ENCODE data around the gene CDC37. TPM values are rescaled to one million over a fixed set of nuclear protein-coding genes. Genes with fewer than 3 reads are reported as not detected.

CDC37 gene
- polyA plus RNA-seq (2013, experiment 1 of 2; ENCODE audit: insufficient read length): 194 TPM
- polyA plus RNA-seq (2013, experiment 2 of 2; ENCODE audit: insufficient read length): 198 TPM

DNA sequence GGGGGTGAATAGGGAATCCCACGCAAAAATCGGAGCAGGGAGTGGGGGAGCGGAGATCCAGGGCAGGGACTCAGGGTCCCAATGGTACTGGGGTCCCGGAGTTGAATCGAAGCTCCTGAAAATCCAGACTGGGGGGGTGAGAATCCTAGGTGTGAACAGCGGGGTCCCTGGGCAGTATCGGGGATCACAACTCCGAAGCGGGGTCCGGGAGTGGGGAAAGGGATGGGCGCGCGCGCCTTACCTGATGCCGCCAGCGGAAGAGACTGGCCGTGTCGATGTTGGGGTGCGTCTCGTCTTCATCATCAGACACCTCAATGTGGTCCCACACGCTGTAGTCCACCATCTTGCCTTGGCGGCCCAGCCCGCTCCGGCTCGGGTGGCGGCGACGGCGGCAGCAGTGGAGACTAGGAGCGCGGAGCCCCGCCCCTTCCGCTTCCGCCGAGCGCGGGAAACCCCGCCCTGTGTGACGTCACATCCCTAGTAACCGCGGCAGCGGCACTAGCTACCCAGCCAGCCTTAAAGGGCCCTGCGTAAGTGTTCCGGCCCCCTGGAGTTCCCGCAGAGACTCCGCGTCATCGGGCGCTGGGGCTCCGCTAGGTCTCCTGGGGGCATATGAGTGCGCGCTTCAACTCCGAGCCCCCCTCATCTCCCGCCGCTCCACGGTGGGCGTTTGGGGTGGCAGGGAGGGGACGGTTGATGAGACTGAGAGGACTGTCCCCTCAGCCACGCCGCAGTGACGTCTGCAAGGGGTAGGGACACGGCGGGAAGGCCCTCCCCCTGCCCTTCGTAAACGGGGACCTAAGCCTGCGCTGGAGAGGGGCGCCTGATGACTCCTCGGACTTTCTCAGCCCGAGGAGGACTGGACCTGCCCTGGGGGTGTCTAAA is at the start of gene CDC37:
CDC37 (minus strand) TSS at position 406 of the 885 bp plus-strand sequence; CDS start at position 343, 63 bp downstream.
- DNase-seq: peak; percentile 95

- no peak for DNase-seq
Measured at GRCh38 chr19:10450853-10451609, 47.7 kb upstream of the CDC37 start.

GRCh38 chr19:10450191-10450852 is 47.0 kb upstream of the CDC37 start:
- no peak for DNase-seq

DNA sequence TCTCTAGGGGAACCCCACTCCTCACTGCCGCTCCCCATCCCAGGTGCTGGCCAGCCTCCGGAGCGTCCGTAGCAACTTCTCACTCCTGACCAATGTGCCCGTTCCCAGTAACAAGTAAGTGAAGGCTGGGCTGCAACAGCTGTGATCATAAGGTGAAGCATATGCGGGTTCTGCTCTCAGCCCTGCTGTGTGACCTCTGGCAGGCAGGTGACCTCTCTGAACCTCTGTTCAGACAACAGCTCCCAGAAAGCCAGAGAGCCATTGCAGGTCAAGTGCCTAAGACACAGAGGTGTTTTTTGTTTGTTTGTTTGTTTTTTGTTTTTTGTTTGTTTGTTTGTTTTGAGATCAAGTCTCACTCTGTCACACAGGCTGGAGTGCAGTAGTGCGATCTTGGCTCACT is 45.7 kb upstream of the CDC37 start:
- no peak for DNase-seq

DNA sequence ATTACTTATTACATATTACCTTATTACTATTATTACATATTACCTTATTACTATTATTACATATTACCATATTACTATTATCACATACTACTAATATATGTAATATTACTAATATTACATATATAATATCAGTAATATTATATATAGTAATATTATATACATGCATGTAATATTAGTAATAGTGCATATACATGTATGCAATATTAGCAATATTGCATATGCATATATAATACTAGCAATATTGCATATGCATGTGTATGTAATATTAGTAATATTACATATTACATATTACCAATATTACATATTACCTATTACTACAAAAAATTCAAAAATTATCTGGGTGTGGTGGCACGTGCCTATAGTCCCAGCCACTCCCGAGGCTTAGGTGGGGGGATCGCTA is 39.4 kb upstream of the CDC37 start:
- DNase-seq: no peak

- no peak for DNase-seq
Measured at GRCh38 chr19:10439588-10439987, 36.2 kb upstream of the CDC37 start.

GRCh38 chr19:10433131-10433536 is 29.8 kb upstream of the CDC37 start:
- no peak for DNase-seq

DNA sequence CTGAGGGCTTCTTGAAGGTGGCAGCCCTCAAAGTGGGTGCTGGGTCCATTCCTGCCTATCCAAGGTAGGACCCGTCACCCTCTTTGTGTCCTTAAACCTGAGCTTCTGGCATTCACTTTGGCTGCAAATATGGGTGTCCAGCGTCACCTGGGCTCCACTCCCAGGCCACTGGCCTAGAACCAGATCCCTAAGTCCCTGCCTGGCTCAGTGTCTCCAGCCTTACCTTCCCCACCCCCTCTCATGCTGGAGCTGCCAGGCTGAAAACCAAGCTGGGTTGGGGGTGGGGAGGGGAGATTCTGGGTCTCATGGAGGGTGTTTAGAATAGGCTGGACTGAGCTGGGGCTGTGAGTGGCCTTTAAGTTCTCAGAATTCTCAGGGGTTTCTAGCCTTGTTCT is 29.4 kb upstream of the CDC37 start:
- no peak for DNase-seq

DNA sequence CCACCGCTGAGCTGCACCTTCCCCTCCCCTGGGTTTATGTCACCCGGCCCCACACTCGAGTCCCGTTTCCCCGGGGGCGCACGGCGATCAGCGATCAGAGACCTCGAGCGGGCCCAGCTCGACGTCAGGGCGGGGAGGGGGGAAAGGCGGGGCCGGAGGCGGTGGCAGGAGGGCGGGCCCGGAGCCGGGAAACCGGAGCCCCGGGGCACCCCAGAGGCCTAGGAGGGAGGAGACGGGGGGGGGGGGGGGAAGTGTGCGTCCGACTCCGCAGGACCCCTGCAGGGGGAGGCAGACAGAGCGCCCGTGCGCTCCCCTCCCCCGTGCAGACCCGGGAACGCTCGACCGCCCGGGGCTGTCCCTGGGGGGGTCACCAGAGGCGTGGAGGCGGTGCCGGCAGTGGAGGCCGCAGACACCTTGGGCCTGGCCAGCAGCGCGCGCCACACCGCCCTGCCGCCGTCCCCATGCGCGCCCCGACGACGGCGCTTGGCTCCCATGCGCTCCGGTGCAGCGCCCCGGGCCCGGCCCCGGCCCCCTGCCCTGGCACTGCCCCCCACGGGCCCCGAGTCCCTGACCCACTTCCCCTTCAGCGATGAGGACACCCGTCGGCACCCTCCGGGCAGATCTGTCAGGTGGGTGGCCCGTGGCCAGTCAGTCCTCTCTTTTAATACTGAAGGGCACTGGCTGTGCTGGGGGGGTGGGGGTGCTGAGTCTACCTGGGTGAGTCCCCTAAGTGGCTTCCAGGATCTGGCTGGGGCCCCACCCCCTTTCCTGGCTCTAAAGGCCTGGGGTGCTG is 28.8 kb upstream of the CDC37 start:
- no peak for DNase-seq

DNA sequence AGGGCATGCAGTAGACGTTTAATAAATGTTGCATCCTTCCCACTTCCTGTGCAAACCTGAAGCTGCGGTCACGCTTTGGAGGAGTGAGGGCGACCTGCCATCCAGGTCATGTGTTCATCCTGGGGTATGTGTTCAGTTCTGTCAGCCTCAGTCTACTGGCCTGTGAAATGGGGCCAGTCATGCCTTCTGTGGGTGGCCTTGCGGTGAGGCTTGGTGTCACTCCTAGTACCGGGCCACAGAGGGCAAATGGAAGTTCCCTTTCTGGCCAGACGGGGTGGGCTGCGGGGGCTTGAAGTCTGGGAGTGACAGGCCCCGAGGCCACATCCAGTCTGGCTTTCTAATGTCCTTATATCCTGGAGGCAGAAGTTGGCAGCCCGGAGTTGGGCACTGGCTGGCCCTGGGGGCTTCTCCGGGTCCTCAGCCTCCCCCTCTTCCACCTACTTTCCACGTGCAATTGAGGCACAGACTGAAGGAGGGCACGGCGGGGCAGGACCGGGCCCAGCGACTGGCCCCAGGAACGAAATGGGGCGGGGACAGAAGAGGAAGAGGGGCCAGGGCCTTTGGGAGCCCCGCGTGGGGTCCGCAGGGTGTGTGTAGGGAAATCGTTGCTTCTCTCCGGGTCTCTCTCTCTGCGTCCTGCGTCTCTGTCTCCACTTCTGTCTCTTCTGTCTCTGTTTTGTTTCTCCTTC is 28.1 kb upstream of the CDC37 start:
- DNase-seq: no peak

GRCh38 chr19:10430505-10431253 is 27.3 kb upstream of the CDC37 start:
- no peak for DNase-seq

GRCh38 chr19:10428996-10429381 is 25.6 kb upstream of the CDC37 start:
- DNase-seq: no peak

GRCh38 chr19:10427169-10427568 is 23.8 kb upstream of the CDC37 start:
- DNase-seq: no peak

- DNase-seq: peak; percentile 69
Measured at GRCh38 chr19:10424011-10424637, 20.8 kb upstream of the CDC37 start.

DNA sequence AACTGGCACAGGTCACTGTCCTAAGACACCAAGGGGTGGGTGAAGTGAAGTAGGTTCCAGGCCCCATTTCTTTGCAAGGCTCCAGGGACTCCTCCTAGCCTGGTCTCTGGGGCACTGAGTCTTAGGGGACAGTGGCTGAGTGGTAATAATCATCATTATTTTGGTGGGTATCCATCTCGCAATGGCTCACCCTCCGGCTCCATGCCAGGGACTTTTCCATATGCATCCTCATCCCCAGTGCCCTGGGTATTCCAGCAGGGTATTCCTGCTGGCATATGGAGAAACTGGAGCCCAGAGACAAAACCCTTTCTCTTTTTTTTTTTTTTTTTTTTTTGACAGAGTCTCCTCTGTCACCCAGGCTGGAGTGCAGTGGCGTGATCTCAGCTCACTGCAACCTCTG is 19.5 kb upstream of the CDC37 start:
- DNase-seq: no peak

DNA sequence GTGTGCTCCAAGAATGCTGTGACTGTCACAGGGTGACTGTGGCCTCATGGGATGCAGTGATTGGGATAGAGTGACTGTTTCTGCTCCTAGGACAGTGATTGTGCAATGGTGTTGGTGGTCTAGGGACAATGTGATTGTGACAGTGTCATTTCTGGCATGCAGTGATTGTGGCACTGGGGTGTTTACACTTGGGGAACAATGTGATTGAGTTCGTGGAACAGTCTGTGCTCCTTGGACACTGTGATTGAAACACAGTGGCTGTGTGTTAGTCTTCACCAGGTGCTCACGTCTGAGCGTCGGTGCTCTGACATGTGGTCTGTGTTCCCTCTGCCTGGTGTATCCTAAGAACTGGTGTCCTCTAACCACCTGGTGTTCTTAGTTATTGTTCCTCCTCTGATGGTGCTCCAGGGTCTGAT is 18.7 kb upstream of the CDC37 start:
- no peak for DNase-seq

DNA sequence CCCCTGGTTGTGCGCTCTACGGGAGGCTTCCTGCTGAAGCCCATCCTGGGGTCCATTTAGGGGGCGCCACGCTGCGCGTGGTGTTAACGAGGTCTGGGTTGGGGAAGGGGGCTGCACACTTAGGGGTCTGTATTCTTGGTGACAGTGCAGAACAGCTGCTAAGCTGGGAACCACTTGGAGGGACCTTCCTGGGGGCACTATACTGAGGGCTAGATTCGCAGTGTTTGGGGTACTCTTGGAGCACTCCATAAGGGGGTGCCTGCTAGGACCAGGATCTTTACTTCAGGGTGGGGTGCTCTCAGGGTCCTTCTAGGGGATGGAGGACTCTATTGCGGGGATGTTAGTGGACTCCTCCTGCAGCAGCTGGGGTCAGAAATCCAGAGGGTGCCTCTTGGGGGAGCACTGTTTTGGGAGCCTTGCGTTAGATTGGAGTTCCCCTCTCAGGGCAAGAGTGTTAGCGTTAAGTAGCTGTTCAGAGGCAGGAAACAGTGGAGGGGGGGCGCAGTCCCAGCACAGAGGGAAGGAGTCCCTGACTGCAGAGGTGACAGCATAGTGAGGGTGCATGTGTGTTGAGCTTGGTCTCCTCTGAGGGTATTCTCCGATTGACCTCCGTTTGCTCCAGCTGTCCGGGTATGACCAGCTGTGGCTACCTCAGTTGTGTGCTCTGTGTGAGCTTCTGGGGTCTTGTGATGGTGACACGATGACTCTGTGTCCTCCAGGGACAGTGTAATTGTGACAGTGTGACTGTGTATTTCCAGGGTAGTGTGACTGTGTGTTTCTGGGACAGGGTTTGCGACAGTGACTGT is 18.1 kb upstream of the CDC37 start:
- no peak for DNase-seq

DNA sequence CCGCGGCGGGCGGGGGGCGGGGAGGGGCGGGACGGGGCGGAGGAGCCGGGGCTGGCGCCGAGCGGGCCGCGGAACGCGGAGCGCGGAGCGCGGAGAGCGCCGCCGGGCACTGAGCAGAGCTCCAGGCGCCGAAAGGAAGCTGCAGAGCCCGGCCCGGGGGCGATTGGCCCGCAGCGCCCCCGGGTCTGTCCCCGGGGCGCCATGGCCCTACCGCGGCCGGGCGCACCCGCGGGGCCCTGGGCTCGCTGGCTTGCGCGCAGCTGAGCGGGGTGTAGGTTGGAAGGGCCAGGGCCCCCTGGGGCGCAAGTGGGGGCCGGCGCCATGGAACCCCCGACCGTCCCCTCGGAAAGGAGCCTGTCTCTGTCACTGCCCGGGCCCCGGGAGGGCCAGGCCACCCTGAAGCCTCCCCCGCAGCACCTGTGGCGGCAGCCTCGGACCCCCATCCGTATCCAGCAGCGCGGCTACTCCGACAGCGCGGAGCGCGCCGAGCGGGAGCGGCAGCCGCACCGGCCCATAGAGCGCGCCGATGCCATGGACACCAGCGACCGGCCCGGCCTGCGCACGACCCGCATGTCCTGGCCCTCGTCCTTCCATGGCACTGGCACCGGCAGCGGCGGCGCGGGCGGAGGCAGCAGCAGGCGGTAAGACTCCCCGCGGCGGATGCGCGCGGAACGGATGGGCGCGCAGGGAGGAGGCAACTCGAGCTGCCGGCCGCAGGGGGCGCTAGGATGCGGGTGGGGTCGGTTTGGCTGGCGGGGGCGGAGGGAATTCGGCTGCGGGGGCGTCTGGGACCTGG is 17.3 kb upstream of the CDC37 start, which contains the start of gene PDE4A:
PDE4A (plus strand) TSS at position 95 of the 796 bp plus-strand sequence; CDS start at position 322, 227 bp downstream.
- peak; percentile 27 for DNase-seq
